ENCODE measurements around the gene TENM3.

The TENM3 gene

GRCh38 chr4:182770996-182771514, 527.9 kb downstream of the TENM3 start:
- H3K9me3 ChIP-seq: no peaks in the 10 kb centered on the region
- TF ChIP-seq, protein P1, sequence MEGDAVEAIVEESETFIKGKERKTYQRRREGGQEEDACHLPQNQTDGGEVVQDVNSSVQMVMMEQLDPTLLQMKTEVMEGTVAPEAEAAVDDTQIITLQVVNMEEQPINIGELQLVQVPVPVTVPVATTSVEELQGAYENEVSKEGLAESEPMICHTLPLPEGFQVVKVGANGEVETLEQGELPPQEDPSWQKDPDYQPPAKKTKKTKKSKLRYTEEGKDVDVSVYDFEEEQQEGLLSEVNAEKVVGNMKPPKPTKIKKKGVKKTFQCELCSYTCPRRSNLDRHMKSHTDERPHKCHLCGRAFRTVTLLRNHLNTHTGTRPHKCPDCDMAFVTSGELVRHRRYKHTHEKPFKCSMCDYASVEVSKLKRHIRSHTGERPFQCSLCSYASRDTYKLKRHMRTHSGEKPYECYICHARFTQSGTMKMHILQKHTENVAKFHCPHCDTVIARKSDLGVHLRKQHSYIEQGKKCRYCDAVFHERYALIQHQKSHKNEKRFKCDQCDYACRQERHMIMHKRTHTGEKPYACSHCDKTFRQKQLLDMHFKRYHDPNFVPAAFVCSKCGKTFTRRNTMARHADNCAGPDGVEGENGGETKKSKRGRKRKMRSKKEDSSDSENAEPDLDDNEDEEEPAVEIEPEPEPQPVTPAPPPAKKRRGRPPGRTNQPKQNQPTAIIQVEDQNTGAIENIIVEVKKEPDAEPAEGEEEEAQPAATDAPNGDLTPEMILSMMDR (IDR thresholded peaks at IDR 0.05; ENCODE audit: low read depth, low read length): no peak
- no peaks in the 10 kb centered on the region for H3K27me3 ChIP-seq

GRCh38 chr4:182775075-182775474, 531.9 kb downstream of the TENM3 start:
- no peaks in the 10 kb centered on the region for H3K9me3 ChIP-seq
- no peak overlapping the region for H3K4me3 ChIP-seq (ENCODE audit: low read depth, low read length)
- peaks cover 11% of the 10 kb centered on the region for H3K36me3 ChIP-seq
- no peaks in the 10 kb centered on the region for H3K4me1 ChIP-seq
- DNase-seq: no peak
- TF ChIP-seq, protein P1 (IDR thresholded peaks at IDR 0.05; ENCODE audit: low read depth, low read length): no peak
- no peaks in the 10 kb centered on the region for H3K27me3 ChIP-seq

More at GRCh38 chr4:182770996-182771514, 527.9 kb downstream of the TENM3 start:
- no peak for DNase-seq
- Histone ChIP-seq H3K4me3 (ENCODE audit: low read depth, low read length) (no peak overlapping the region), H3K4me1 (no peaks in the 10 kb centered on the region), H3K36me3 (peaks cover 11% of the 10 kb centered on the region)

- H3K36me3 ChIP-seq: peaks cover 11% of the 10 kb centered on the region
- no peaks in the 10 kb centered on the region for H3K4me1 ChIP-seq
- DNase-seq: no peak
- no peaks in the 10 kb centered on the region for H3K9me3 ChIP-seq
- no peaks in the 10 kb centered on the region for H3K27me3 ChIP-seq
- H3K4me3 ChIP-seq (ENCODE audit: low read depth, low read length): no peak overlapping the region
- TF ChIP-seq, protein P1 (IDR thresholded peaks at IDR 0.05; ENCODE audit: low read depth, low read length): no peak
Measured at GRCh38 chr4:182776376-182777105, 533.3 kb downstream of the TENM3 start.

GRCh38 chr4:182778222-182778982, 535.2 kb downstream of the TENM3 start:
- Histone ChIP-seq H3K27me3 (no peaks in the 10 kb centered on the region), H3K4me1 (no peaks in the 10 kb centered on the region), H3K9me3 (no peaks in the 10 kb centered on the region), H3K36me3 (peaks cover 9% of the 10 kb centered on the region), H3K4me3 (ENCODE audit: low read depth, low read length) (no peak overlapping the region)
- TF ChIP-seq, protein P1 (IDR thresholded peaks at IDR 0.05; ENCODE audit: low read depth, low read length): no peak
- no peak for DNase-seq

DNA sequence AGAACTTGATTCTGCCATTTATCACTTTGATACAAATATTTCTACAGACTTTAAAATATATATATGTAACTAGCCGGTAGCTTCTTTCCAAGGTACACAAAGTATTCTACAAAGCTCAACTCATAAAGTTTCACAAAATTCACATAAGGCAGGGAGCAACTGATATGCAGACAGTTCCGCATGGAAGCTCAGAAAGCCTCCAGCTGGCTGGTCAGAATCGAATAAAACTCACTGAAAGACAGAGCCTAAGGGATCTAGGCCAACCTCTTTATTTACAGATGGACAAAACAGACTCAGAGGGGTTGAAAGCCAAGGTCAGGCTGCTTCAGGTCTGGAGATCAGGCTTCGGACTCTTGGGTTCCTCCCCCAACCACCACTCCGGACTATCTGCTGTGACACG, 543.8 kb downstream of the TENM3 start:
- Histone ChIP-seq H3K36me3 (peaks cover 8% of the 10 kb centered on the region), H3K27me3 (no peaks in the 10 kb centered on the region), H3K9me3 (no peaks in the 10 kb centered on the region), H3K4me3 (ENCODE audit: low read depth, low read length) (no peak overlapping the region), H3K4me1 (no peaks in the 10 kb centered on the region)
- TF ChIP-seq, protein P1 (IDR thresholded peaks at IDR 0.05; ENCODE audit: low read depth, low read length): no peak
- no peak for DNase-seq

Measured in BE2C (cell line).